Stimulated activated effector memory CD8-positive, alpha-beta T cell treated with anti-CD3 and anti-CD28 coated beads, Interleukin-12 subunit alpha, Interleukin-12 subunit beta, amount 100 ng/mL, for 72 hours (primary cell): Measurements from ENCODE around the gene RASAL3.
"Not testable (repeated sequence)": the region's sequence is repeated elsewhere in the genome, so short reads cannot be mapped to it uniquely, and the experiment has no call there.

Experiments
- ATAC-seq: fragments of 150-1000 bp; cut with Tn5 transposase; 2 replicates; pipeline ENCODE4 v1.10.0; 2021
- DNase-seq, 2 donors: peaks; one replicate each; pipeline ENCODE4 v3.0.0; 2021 to 2022; ENCODE audit warnings: low spot score in 2 of 2
- H3K27ac Mint-ChIP-seq: one replicate; pipeline ENCODE4 v1.8.0; 2022; ENCODE audit warnings: mild to moderate bottlenecking, mixed read lengths
- H3K36me3 Mint-ChIP-seq: one replicate; pipeline ENCODE4 v1.8.0; 2022; ENCODE audit warnings: mild to moderate bottlenecking, mixed read lengths
- H3K4me1 Mint-ChIP-seq: one replicate; pipeline ENCODE4 v1.8.0; 2022; ENCODE audit warnings: mixed read lengths
- H3K4me3 Mint-ChIP-seq: one replicate; pipeline ENCODE4 v1.8.0; 2022; ENCODE audit warnings: mild to moderate bottlenecking, mixed read lengths
- H3K9me3 Mint-ChIP-seq: one replicate; pipeline ENCODE4 v1.8.0; 2022; ENCODE audit warnings: mixed read lengths

RASAL3 gene

DNA sequence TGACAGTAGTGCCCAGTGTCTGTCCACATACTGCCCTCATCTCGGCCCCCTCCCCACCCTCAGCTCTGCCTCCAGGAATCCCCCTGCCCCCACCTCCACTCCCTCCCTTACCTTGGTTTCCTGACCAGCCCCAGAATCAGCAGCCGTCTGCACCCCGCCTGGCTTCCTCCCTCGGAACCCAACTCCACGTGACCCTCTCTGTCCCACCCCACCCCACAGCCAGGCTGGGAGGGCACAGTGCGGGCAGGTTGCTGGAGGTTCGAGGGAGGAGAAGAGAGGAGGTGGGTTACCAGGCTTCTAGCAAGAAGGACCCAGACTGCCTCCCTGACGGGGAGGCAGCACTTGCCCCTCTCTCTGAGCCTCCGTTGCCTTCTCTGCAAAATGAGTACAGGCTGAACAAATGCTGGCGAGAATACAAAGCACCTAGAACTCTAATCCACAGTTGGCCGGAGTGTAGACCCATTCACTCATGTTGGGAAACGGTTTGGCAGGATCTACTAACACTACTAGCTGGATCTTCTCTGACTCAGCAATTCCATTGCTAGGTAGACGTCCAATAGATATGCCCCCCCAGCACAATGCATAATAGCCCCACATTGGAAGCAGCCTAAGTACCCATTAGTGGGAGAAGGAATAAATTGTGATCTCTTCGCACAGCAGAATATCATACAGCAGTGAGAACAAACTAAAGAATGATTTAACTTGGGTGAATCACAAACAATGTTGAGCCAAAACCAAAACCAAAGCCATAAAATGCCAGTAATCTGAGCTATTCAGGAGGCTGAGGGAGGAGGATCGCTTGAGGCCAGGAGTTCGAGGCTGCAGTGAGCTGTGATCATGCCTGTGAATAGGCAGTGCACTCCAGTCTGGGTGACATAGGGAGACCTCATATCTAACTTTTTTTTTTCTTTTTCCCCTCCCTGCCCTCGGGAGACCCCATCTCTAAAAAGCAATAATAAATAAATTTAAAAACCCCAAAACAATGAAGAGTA is at the start of gene RASAL3:
TSS of gene RASAL3 (minus strand) at position 151 of the 992 bp plus-strand sequence. CDS start 186 bp downstream, outside the sequence.
- H3K4me1 Mint-ChIP-seq, result peaks cover 65% of the 10 kb centered on the region
- H3K4me3 Mint-ChIP-seq, result peak within 1 kb of the TSS; percentile 84
- peak; percentile 53 to 81 for DNase-seq
- peak; percentile 72 for ATAC-seq
- peak within 1 kb of the TSS; percentile 93 for H3K27ac Mint-ChIP-seq
- peaks cover 3% of the 10 kb centered on the region for H3K9me3 Mint-ChIP-seq
- peaks cover 61% of the 10 kb centered on the region for H3K36me3 Mint-ChIP-seq

DNA sequence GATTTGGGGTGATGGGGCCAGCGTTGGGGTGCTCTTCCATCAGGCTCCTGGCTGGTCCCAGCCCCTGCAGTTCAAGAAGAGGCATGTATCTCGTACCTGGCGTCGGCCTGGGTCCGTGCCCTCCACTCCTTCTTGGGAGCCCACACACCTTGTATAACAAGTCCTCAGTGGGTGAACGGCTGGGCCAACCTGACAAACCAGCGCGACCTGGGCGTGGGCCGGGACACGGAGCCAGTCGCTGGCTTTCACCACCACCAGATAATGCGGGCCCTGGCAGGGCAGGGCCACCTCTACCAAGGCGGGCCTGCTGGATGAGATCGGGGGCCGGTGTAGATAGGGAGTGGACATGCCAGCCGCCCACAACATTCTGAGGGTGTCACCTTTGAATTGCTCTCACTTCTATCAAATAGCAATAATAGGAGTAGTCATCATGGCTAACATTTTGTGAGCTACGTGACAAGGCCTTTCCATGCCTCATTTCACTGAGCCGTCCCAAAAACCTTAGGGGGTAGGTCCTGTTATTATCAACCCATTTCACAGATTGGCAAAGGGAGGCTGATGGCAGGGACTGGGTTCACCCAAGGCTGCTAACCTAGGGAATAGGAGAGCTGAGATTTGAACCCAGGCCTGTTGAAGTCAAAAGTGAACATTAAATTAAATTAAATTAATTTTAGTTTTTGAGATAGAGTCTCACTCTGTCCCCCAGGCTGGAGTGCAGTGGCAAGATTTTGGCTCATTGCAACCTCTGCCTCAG is 47.5 kb upstream of the RASAL3 start:
- H3K9me3 Mint-ChIP-seq, result no peaks in the 10 kb centered on the region
- H3K4me3 Mint-ChIP-seq, result no peak overlapping the region
- peaks cover 6% of the 10 kb centered on the region for H3K36me3 Mint-ChIP-seq
- peaks cover 49% of the 10 kb centered on the region for H3K4me1 Mint-ChIP-seq
- no peak overlapping the region for H3K27ac Mint-ChIP-seq
- no peak for ATAC-seq
- DNase-seq, result no peak

DNA sequence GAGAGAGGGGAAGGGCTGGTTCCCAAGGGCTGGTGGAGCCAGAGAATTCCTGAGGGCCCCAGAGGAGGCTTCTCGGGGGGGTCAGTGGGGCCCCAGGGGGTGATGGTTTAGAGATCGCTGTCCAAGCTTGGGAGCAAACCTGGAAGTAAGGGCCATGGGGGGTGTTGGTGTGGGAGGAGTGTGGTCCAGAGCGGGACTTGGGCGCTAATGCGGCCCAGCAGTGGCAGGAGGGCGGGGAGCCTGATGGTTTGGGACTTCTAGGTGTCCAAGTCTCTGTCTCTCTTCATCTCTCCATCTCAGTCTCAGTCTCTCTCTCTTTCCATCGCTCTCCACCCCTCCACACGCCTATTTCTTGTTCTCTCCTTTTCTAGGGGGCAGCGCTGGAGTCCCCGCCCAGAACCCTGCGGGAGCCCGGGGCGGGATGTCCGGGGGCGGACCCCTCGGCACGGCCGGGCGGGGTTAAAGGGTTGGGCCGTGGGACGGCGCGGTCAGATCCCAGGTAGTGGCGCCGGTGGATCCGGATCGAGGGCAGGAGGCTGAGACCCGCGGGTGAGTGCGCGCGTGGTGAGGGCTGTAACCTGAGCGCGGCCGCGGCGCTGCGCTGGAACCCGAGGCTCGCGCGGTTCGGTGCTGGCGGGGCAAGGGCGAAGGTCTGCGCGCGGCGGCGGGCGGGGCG is 43.8 kb upstream of the RASAL3 start, which contains the start of gene CYP4F22:
TSS of gene CYP4F22 (plus strand) at position 491 of the 676 bp plus-strand sequence. CDS start 16,812 bp downstream, outside the sequence.
- DNase-seq, result peak; percentile 11 to 53
- H3K36me3 Mint-ChIP-seq, result no peaks in the 10 kb centered on the region
- peak; percentile 54 for ATAC-seq
- H3K27ac Mint-ChIP-seq, result peak within 1 kb of the TSS; percentile 40
- H3K4me3 Mint-ChIP-seq, result peak within 1 kb of the TSS; percentile 80
- H3K4me1 Mint-ChIP-seq, result peaks cover 41% of the 10 kb centered on the region
- H3K9me3 Mint-ChIP-seq, result no peaks in the 10 kb centered on the region

DNA sequence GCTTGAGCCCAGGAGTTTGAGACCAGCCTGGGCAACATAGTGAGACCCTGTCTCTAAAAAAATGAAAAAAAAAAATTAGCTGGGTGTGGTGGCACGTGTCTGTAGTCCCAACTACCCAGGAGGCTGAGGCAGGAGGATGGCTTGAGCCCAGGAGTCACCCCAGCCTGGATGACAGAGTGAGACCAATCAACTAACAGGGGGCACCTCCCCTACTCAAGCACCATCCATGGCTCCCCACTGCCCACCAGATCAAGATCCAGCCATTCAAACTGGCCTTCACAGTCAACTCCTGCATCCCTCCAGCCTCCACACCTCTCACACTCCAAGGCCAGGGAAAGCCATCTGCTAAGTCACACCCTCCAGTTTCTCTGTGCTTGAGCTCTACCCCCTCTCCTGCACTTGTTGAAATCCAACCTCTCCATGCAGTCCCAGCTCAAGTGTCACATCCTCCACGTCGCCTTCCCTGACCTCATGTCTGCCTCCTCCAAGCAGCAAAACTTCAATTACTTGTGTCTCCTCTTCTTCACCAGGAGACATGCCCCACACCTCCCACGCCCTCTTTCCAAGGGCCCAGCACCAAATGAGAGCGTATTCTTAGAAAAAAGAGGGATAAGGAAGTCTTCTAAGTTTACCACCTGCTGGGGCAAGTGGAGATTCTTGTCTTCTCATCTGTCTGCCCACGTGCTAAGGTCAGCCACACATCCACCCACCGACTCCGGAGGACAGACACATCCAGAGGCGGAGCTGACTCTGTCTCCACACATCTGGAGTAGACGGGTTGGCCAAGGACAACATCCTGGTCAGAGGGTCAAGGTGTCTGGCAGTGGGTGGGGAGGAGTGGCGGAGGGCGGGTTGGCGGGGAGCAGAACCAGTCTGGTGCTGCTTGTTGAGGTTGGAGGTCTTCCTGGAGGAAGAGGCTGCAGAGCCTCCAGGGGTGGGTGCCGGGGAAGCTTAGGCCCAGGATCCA is 43.0 kb upstream of the RASAL3 start:
- no peak for DNase-seq
- Mint-ChIP-seq H3K36me3 (no peaks in the 10 kb centered on the region), H3K4me1 (peaks cover 42% of the 10 kb centered on the region), H3K9me3 (no peaks in the 10 kb centered on the region), H3K4me3 (peak overlapping the region; percentile 80), H3K27ac (no peak overlapping the region)
- ATAC-seq, result no peak

DNA sequence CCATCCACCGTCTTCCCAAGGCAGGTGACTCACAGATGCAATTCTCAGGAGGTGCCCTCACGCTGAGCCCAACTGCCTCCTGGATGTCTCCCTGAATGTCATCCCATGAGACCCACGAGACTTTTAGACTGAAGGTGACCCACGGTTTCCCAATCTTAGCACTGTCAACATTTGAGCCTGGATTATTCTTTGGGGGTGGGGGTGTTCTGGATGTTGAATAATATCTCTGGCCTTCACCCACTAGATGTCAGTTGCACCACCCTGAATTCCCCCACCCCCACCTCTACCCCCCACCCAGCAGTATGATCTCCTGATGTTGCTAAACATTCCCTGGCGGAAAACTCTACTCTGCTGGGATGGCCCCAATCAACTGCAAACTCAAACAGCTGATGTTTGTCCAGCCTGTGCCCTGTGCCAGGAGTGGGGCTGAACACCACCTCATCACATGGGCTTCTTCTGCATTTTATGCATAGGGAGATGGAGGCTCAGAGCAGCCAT is 41.8 kb upstream of the RASAL3 start:
- no peaks in the 10 kb centered on the region for H3K9me3 Mint-ChIP-seq

DNA sequence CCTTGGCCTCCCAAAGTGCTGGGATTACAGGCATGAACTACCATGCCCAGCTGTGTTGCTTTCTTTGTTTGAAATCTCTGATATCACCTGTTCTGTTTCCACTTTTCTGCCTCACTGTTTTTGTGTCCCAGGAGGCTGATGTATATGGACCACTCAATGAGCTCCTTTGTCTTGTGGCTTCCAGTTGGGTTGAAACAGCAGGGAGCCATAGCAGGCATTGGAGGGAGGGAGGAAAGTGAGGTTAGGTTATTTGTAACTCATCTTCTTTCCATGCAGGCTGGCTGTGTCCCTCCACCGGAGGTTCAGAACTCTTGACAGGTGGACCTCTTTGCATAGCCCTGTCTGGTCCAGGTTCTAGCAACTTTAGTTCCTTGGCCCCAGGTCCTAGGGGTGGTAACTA is 37.9 kb upstream of the RASAL3 start:
- no peak overlapping the region for H3K4me3 Mint-ChIP-seq
- DNase-seq (no peak), ATAC-seq (no peak)
- H3K27ac Mint-ChIP-seq, result peak overlapping the region; percentile 26
- H3K9me3 Mint-ChIP-seq, result no peaks in the 10 kb centered on the region
- H3K4me1 Mint-ChIP-seq, result peaks cover 27% of the 10 kb centered on the region
- no peaks in the 10 kb centered on the region for H3K36me3 Mint-ChIP-seq

More for the DNA sequence above, 41.8 kb upstream of the RASAL3 start:
- ATAC-seq (no peak), DNase-seq (no peak)
- Mint-ChIP-seq H3K4me3 (no peak overlapping the region), H3K36me3 (no peaks in the 10 kb centered on the region), H3K27ac (no peak overlapping the region), H3K4me1 (peaks cover 54% of the 10 kb centered on the region)

DNA sequence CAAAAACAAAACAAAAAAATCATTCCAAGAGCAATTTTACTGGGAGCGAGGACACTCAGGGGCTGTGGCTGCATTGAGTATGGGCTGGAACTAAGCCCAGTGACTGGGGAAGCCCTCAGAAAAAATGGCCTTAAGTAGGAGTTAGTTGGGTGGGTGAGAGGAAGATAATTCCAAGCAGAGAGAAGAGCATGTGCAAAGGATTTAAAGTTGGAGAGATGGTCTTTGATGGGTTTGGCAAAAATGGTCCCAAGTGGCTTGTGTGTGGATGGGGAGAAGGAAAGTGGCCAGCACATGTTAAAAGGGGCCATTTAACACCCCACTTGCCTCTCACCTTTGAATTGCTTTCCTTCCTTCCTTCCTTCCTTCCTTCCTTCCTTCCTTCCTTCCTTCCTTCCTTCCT is 37.3 kb upstream of the RASAL3 start:
- DNase-seq (no peak), ATAC-seq (no peak)
- no peaks in the 10 kb centered on the region for H3K9me3 Mint-ChIP-seq
- H3K4me1 Mint-ChIP-seq, result peaks cover 23% of the 10 kb centered on the region
- peak overlapping the region; percentile 26 for H3K27ac Mint-ChIP-seq
- no peak overlapping the region for H3K4me3 Mint-ChIP-seq
- H3K36me3 Mint-ChIP-seq, result no peaks in the 10 kb centered on the region

DNA sequence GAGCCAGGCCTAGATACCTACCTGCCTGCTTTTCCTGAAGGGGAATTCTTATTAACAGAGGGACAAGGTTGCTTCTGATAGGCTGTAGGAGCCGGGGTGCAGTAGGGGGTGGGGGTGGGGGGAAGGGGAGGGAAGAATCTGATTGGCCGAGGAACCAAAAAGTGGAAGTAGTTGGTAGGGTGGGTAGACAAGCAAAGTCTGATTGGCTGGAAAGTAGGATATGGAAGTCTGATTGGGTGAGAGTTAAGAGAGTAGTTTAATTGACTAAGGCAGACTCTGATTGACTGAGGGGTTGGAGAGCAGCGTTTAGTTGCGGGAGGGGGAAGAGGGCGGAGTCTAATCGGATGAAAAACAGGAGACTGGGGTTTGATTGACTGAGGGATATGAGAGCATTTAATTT is 34.6 kb upstream of the RASAL3 start:
- Mint-ChIP-seq H3K36me3 (no peaks in the 10 kb centered on the region), H3K4me1 (peaks cover 20% of the 10 kb centered on the region), H3K4me3 (no peak overlapping the region), H3K9me3 (no peaks in the 10 kb centered on the region), H3K27ac (no peak overlapping the region)
- no peak for DNase-seq
- ATAC-seq, result peak; percentile 32

DNA sequence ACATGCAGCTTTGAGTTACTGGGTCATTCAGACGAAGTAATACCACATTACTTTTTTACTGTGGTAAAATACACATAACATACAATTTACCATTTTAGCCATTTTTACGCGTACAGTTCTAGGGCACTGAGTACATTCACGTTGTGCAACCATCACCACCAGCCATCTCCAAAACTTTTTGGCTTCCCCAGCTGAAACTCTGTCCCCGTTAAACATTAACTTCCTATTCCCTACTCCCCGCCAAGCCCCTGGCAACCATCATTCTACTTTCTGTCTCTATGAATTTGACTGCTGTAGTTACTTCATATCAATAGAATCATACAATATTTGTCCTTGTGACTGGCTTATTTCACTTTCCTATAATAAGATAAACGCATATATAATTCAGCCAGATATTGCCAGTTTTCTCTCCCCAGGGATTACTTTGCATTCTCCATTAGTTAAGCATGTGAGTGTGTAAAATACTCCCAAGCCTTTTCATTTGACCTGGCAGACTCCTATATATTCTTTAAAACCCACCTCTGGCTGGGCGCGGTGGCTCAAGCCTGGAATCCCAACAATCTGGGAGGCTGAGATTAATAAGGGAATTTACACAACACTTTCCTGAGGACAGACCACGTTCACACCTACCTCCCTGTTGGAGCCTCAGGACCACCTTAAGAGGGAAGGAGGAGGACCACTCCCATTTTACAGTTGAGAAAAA is 34.0 kb upstream of the RASAL3 start:
- ATAC-seq, result no peak
- no peaks in the 10 kb centered on the region for H3K9me3 Mint-ChIP-seq
- no peak for DNase-seq
- peaks cover 20% of the 10 kb centered on the region for H3K4me1 Mint-ChIP-seq
- H3K36me3 Mint-ChIP-seq, result no peaks in the 10 kb centered on the region
- no peak overlapping the region for H3K27ac Mint-ChIP-seq
- no peak overlapping the region for H3K4me3 Mint-ChIP-seq

DNA sequence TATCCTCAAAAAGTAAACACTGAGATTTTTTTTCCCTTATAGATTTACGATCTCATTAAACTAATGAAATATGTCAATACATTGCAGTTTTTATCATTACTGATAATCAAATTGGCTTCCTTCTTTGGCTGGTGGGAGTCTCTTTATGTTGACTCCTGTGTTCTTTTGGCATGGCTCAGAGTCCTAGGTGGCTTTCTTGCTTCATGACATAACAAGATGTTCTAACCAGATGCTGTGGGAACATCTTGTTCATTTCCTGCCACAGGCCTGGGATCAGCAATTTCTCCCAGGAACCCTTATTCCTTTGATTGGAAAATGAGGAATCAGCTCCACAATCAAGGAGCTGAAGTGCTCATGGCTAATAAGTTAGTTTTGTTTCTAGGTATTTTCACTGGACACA is 30.8 kb upstream of the RASAL3 start:
- no peaks in the 10 kb centered on the region for H3K36me3 Mint-ChIP-seq
- ATAC-seq (no peak), DNase-seq (no peak)
- H3K4me3 Mint-ChIP-seq, result no peak overlapping the region
- H3K27ac Mint-ChIP-seq, result no peak overlapping the region
- H3K9me3 Mint-ChIP-seq, result no peaks in the 10 kb centered on the region
- H3K4me1 Mint-ChIP-seq, result peaks cover 7% of the 10 kb centered on the region

DNA sequence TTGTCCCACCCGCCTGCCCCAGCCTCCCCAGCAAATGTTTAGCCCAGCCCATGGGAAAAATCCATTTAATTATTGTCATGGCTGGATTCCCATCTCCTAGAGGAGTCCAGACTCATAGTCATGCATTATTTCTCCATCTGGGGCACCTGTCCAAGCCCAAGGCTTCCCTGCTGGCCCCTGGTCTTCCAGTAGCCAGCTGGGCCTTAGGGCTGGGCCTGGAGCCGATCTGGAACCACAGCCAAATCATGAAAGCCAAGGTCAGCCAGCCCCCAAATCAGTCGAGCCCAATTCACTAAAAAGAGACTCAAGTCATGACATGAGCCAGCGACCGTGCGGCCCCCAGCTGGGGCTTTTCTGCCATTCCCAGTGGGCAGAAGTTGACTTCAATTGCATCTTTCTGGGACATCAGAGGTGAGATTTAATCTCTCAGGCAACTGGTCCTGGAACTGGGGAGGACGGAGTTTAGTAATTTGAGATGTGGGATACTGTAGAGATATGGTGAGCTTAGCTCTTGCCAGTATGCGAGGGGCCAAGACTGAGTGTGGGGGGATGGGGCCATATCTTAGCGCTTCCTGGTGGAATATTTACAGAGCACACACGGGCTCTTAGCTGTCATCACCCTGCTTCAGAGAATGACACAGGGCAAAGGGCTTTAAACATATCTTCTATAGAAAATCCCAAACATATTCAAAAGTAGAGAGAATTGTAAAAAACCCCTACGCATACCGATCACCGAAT is 24.3 kb upstream of the RASAL3 start:
- H3K27ac Mint-ChIP-seq, result no peak overlapping the region
- H3K9me3 Mint-ChIP-seq, result no peaks in the 10 kb centered on the region
- no peak overlapping the region for H3K4me3 Mint-ChIP-seq
- DNase-seq, result no peak
- ATAC-seq, result no peak
- H3K4me1 Mint-ChIP-seq, result peaks cover 8% of the 10 kb centered on the region
- H3K36me3 Mint-ChIP-seq, result peaks cover 6% of the 10 kb centered on the region

DNA sequence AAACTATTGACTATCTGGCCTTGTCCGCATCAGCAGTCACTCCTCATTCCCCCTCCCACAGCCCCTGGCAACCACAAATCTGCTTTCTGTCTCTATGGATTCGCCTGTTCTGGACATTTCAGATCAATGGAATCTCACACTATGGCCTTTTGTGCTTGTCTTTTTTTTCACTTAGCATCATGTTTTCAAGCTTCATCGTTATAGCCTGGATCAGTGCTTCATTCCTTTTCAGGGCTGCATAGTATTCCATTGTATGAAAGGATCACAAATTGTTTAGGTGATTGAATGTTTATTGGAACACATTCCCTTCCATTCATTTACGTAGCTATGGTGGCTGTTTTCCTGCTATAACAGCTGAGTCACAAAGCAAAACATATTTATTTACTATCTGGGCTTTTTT is 22.7 kb upstream of the RASAL3 start:
- no peak for ATAC-seq

DNA sequence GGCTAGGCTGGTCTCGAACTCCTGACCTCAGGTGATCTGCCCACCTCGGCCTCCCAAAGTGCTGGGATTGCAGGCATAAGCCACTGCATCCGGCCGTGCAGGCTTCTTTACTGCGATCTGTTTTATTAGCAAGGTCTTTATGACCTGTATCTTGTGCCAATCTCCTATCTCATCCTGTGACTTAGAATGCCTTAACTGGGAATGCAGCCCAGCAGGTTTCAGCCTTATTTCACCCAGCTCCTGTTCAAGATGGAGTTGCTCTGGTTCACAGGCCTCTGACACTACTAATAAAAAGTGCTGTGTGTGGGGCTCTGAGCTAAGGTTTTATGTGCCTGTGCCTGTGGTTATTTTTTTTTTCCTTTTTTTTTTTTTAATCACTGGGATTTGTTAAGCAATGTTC is 21.4 kb upstream of the RASAL3 start:
- H3K4me1 Mint-ChIP-seq, result peaks cover 22% of the 10 kb centered on the region
- not testable (repeated sequence) for DNase-seq, H3K4me3 Mint-ChIP-seq, ATAC-seq, H3K36me3 Mint-ChIP-seq, H3K27ac Mint-ChIP-seq, H3K9me3 Mint-ChIP-seq

More for the DNA sequence above, 22.7 kb upstream of the RASAL3 start:
- no peak overlapping the region for H3K4me3 Mint-ChIP-seq
- H3K9me3 Mint-ChIP-seq, result no peaks in the 10 kb centered on the region
- peaks cover 22% of the 10 kb centered on the region for H3K4me1 Mint-ChIP-seq
- DNase-seq, result no peak
- H3K27ac Mint-ChIP-seq, result no peak overlapping the region
- peaks cover 6% of the 10 kb centered on the region for H3K36me3 Mint-ChIP-seq
